NB4 (cell line): ENCODE measurements around the gene MYO10.
A peak's percentile ranks its signal among the peaks of the same experiment; 100 is the strongest.
"Not testable (repeated sequence)": the region's sequence is repeated elsewhere in the genome, so short reads cannot be mapped to it uniquely, and the experiment has no call there.

ENCODE experiments used
- DNase-seq: peaks from one replicate; pipeline ENCODE4 v3.0.0; 2010; ENCODE audit warnings: low read depth
- H3K4me3 ChIP-seq: one replicate; pipeline ENCODE4 v1.5.1; 2011; ENCODE audit warnings: mild to moderate bottlenecking, low read depth, low read length, moderate library complexity
- MYC ChIP-seq: IDR thresholded peaks from 2 replicates; pipeline ENCODE4 v1.6.1; 2011; ENCODE audit warnings: low read depth, low read length
- POLR2A ChIP-seq: IDR thresholded peaks from 2 replicates; pipeline ENCODE4 v1.6.1; 2011; ENCODE audit warnings: mild to moderate bottlenecking; ENCODE audit not compliant: insufficient read length; ENCODE audit errors: extremely low read depth
- TF ChIP-seq, protein P1 (sequence below): IDR thresholded peaks from one replicate; pipeline ENCODE4 v1.5.1; 2012; ENCODE audit warnings: low read depth, low read length
- TF ChIP-seq, protein P2 (sequence below): IDR thresholded peaks from 2 replicates; pipeline ENCODE4 v1.6.1; 2011; ENCODE audit warnings: low read depth, low read length

Gene MYO10

DNA sequence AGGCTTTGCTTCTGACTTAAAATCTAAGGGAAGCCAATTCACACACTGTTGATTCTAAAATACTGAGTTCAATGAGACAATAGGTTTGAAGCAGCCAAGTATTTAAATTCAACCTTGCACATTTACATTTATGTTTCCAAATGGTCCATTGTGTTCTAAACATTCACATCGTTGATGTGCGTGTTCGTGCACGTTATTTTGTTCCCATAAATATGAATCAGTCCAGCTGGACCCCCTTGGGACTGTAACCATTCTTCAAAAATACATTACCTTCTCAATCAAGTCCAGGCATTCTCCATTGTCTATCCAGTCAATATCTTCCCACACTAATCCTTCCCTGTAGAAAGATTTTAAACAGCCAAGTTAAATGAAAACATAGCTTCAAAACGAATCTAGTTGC, 172.9 kb downstream of the MYO10 start:
- DNase-seq: no peak
- TF ChIP-seq MYC (no peak), POLR2A (no peak)
- TF ChIP-seq, protein P1, sequence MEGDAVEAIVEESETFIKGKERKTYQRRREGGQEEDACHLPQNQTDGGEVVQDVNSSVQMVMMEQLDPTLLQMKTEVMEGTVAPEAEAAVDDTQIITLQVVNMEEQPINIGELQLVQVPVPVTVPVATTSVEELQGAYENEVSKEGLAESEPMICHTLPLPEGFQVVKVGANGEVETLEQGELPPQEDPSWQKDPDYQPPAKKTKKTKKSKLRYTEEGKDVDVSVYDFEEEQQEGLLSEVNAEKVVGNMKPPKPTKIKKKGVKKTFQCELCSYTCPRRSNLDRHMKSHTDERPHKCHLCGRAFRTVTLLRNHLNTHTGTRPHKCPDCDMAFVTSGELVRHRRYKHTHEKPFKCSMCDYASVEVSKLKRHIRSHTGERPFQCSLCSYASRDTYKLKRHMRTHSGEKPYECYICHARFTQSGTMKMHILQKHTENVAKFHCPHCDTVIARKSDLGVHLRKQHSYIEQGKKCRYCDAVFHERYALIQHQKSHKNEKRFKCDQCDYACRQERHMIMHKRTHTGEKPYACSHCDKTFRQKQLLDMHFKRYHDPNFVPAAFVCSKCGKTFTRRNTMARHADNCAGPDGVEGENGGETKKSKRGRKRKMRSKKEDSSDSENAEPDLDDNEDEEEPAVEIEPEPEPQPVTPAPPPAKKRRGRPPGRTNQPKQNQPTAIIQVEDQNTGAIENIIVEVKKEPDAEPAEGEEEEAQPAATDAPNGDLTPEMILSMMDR: no peak
- TF ChIP-seq, protein P2, sequence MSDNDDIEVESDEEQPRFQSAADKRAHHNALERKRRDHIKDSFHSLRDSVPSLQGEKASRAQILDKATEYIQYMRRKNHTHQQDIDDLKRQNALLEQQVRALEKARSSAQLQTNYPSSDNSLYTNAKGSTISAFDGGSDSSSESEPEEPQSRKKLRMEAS: no peak
- no peak overlapping the region for H3K4me3 ChIP-seq

DNA sequence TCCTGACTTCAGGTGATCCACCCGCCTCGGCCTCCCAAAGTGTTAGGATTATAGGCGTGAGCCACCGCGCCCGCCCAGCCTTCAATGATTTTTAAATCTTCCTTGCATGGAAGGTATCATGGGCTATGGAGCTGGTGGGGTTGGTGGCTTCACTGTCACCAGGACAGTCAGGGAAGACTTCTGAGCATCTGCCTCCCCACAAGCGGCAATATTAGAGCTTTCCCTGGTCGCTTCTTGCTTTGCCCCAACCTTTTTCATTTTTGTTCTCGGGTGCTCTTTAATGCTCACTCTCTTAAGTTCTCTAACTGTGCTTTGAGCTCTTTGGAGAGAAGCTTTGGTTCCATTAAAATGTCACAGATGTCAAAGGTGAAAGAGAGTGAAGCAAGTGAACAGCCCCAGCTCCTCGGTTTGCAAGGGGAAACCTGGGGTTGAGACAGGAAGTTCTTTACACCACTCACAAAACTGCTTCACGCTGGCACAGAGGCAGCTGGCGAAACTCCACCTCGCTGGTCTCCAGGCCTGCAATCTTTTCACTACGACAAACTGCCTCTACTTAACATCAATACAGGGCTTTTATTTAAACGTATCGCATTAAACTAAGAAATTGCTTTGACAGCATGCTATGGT, 176.8 kb downstream of the MYO10 start:
- peak; percentile 60 for DNase-seq
- no peak overlapping the region for H3K4me3 ChIP-seq
- TF ChIP-seq MYC: no peak
- TF ChIP-seq, protein P2: no peak
- TF ChIP-seq, protein P1: no peak
- TF ChIP-seq POLR2A: no peak

DNA sequence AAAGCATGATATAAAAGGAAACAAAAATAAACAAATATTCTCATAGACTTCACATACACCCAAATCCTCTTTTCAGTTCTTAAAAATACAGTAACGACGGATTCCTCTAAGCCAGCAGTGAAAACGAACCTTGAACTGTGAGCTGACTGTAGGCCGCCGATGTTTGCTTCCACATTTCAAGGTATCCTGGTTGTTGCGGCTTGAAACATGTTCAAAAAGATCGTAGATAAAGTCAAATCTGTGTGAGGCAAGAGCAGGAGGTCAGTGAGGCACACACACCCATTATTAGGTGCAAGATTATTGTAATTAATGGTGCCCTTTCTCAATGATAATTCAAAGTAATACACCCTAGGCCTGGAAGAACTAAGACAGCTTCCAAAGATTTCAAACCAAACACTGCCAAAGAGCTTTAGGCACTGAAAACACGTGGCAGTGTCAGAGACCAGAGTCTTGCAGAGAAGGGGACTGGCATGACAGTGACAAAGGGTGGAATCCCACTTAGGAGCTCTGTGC, 178.0 kb downstream of the MYO10 start:
- H3K4me3 ChIP-seq: no peak overlapping the region
- no peak for TF ChIP-seq MYC
- TF ChIP-seq, protein P1: no peak
- TF ChIP-seq, protein P2: no peak

DNA sequence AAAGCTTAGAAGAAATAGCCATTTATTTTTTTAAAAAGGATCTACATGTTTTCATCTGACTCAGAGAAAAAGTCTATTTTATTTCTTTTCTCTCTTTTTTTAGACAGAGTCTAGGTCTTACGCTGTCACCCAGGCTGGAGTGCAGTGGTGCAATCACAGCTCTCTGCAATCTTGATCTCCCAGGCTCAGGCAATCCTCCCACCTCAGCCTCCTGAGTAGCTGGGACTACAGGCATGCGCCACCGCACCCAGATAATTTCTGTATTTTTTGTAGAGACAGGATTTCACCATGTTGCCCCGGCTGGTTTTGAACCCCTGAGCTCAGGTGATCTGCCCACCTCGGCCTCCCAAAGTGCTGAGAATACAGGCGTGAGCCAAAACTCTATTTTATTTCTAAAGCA, 178.5 kb downstream of the MYO10 start:
- DNase-seq, H3K4me3 ChIP-seq: not testable (repeated sequence)

More for the DNA sequence above, 178.0 kb downstream of the MYO10 start:
- DNase-seq: no peak

DNA sequence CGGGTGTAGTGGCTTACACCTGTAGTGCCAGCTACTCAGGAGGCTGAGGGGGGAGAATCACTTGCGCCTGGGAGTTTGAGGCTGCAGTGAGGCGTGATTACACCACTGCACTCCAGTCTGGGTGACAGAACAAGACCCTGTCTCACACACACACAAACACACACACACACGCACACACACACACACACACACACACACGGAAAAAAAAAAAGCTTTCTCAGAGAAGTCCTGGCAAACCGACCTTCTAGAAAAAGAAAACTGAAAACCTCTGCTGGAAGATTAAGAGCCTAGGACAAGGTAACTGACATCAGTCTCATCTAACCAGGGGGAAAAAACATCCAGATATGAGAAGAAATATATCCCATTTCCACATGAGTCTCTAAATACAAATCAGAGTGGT, 178.9 kb downstream of the MYO10 start:
- H3K4me3 ChIP-seq: no peak overlapping the region
- no peak for DNase-seq
- TF ChIP-seq, protein P1: no peak
- TF ChIP-seq, protein P2: no peak
- no peak for TF ChIP-seq MYC
- no peak for TF ChIP-seq POLR2A

DNA sequence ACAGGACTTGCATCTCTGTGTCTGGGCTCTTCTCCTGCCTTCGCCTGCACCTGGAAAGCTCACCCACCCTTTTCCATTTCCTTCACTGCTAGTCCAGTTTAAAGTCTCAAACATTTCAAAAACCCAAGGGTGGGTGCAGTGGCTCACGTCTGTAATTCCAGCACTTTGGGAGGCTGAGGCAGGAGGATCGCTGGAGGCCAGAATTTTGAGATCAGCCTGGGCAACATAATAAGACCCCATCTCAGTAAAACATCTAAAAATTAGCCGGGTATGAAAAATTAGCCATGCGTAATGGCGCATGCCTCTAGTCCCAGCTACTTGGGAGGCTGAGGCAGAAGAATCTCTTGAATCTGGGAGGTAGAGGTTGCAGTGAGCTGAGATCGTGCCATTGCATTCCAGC, 179.4 kb downstream of the MYO10 start:
- no peak overlapping the region for H3K4me3 ChIP-seq
- TF ChIP-seq, protein P1: no peak
- TF ChIP-seq MYC (no peak), POLR2A (no peak)
- TF ChIP-seq, protein P2: no peak
- DNase-seq: no peak
